Measurements from ENCODE around the gene STEAP1B.

DNA sequence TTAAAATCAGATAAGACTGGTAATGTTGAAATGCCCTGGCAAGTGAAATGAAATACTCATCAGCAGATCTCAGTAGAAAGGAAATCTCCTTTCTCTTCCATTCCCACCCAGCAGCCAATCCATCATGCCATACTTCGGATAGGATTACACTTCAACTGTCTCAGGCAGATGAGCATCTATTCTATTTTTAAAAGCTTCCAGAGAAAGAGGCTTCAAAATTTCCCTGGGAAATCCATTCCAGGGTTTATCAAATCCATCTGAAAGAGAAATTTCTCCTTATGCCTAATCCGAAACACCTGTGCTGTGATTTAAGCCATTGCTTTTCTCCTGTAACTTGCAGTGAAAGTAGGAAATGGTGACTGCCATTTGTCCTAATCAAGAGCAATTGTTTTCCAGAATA lies 82.6 kb downstream of the STEAP1B start:
- TF ChIP-seq EZH2 (IDR thresholded peaks at IDR 0.05; ENCODE audit: borderline replicate concordance, low read depth, low read length, severe bottlenecking) = no peak
- TF ChIP-seq JUN (IDR thresholded peaks at IDR 0.05; ENCODE audit: borderline replicate concordance, insufficient read depth, insufficient read length, low read depth) = no peak
- TF ChIP-seq, protein P1, sequence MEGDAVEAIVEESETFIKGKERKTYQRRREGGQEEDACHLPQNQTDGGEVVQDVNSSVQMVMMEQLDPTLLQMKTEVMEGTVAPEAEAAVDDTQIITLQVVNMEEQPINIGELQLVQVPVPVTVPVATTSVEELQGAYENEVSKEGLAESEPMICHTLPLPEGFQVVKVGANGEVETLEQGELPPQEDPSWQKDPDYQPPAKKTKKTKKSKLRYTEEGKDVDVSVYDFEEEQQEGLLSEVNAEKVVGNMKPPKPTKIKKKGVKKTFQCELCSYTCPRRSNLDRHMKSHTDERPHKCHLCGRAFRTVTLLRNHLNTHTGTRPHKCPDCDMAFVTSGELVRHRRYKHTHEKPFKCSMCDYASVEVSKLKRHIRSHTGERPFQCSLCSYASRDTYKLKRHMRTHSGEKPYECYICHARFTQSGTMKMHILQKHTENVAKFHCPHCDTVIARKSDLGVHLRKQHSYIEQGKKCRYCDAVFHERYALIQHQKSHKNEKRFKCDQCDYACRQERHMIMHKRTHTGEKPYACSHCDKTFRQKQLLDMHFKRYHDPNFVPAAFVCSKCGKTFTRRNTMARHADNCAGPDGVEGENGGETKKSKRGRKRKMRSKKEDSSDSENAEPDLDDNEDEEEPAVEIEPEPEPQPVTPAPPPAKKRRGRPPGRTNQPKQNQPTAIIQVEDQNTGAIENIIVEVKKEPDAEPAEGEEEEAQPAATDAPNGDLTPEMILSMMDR (IDR thresholded peaks at IDR 0.05; ENCODE audit: extremely low read depth in 1 of 2, insufficient read depth in 1 of 2, low read depth in 1 of 2, low read length in 2 of 2) = no peak
- TF ChIP-seq POLR2AphosphoS5 (IDR thresholded peaks at IDR 0.05; ENCODE audit: insufficient read depth, low read depth, low read length) = no peak
- TF ChIP-seq POLR2A (IDR thresholded peaks at IDR 0.05; ENCODE audit: low read depth, low read length) = no peak
- no peak for TF ChIP-seq MYC (IDR thresholded peaks at IDR 0.05; ENCODE audit: low read depth, low read length)
- TF ChIP-seq GATA2 (IDR thresholded peaks at IDR 0.05; ENCODE audit: insufficient read depth, insufficient read length, low read depth, low read length) = no peak
- TF ChIP-seq, protein P2, sequence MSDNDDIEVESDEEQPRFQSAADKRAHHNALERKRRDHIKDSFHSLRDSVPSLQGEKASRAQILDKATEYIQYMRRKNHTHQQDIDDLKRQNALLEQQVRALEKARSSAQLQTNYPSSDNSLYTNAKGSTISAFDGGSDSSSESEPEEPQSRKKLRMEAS (IDR thresholded peaks at IDR 0.05; ENCODE audit: insufficient read depth, insufficient read length) = no peak
- no peak for TF ChIP-seq FOS (IDR thresholded peaks at IDR 0.05; ENCODE audit: borderline replicate concordance, insufficient read depth, low read length)
